H1 (cell line): Measurements from ENCODE around the gene TLE2. TPM values are rescaled to one million over a fixed set of nuclear protein-coding genes. Genes with fewer than 3 reads are reported as not detected.

Experiments used
- CTCF ChIA-PET: fragments of 300-600 bp; sonication (Branson Sonifier 250); formaldehyde crosslinking; loops from one replicate; lab custom pipeline; 2021; ENCODE audit not compliant: partially characterized antibody; lab: Charles Lee
- POLR2A ChIA-PET: fragments of 300-600 bp; sonication (Branson Sonifier 250); formaldehyde crosslinking; loops from one replicate; lab custom pipeline; 2021; ENCODE audit warnings: inconsistent platforms; ENCODE audit not compliant: partially characterized antibody; lab: Charles Lee
- DNase-seq, 2 experiments: peaks; one replicate each; pipeline versions ENCODE4 v3.0.0 to v3.0.0-alpha.2; 2010 to 2022; ENCODE audit warnings: low spot score in 2 of 2, low read depth in 1 of 2, mixed read lengths in 1 of 2
- FAIRE-seq: peaks from 2 replicates; lab custom pipeline; 2011; peaks lifted over from hg19 to GRCh38; lab: Jason Lieb, UNC
- H2AFZ ChIP-seq: 2 replicates; pipeline ENCODE4 v1.8.1; 2012; ENCODE audit warnings: low read length, inconsistent platforms
- H2AK5ac ChIP-seq: 2 replicates; pipeline ENCODE4 v1.6.1; 2013; ENCODE audit warnings: low read depth, low read length
- H2BK120ac ChIP-seq: replicated peaks from 2 replicates; pipeline ENCODE3; 2013; ENCODE audit warnings: low read depth, low read length, inconsistent platforms
- H2BK12ac ChIP-seq: 2 replicates; pipeline ENCODE4 v1.6.1; 2013; ENCODE audit warnings: low read depth, low read length
- H2BK15ac ChIP-seq: 2 replicates; pipeline ENCODE4 v1.6.1; 2013; ENCODE audit warnings: low read length
- H2BK20ac ChIP-seq: 2 replicates; pipeline ENCODE4 v1.6.1; 2013; ENCODE audit warnings: low read length
- H2BK5ac ChIP-seq: 2 replicates; pipeline ENCODE4 v1.6.1; 2013; ENCODE audit warnings: low read depth, low read length
- H3K14ac ChIP-seq: 2 replicates; pipeline ENCODE4 v1.6.1; 2013; ENCODE audit warnings: inconsistent platforms; ENCODE audit not compliant: insufficient read length
- H3K18ac ChIP-seq: 2 replicates; pipeline ENCODE4 v1.6.1; 2013; ENCODE audit warnings: low read length; ENCODE audit errors: extremely low read depth
- H3K23ac ChIP-seq: 2 replicates; pipeline ENCODE4 v1.6.1; 2013; ENCODE audit warnings: inconsistent platforms; ENCODE audit not compliant: insufficient read length
- H3K23me2 ChIP-seq: 2 replicates; pipeline ENCODE4 v1.6.1; 2013; ENCODE audit warnings: low read depth, low read length
- H3K27ac ChIP-seq: 2 replicates; pipeline ENCODE4 v1.6.1; 2011; ENCODE audit warnings: low read depth, low read length, inconsistent platforms
- H3K27me3 ChIP-seq, 4 experiments: replicated peaks in 1 of 4; 1 replicate in 1 of 4; 2 replicates in 3 of 4; pipeline versions ENCODE4 v1.6.1 to v1.8.1; 2011 to 2013; ENCODE audit warnings: low read length in 3 of 4, mild to moderate bottlenecking in 3 of 4, inconsistent platforms in 2 of 4, mixed read lengths in 2 of 4, moderate library complexity in 1 of 4; ENCODE audit not compliant: control insufficient read depth in 3 of 4, insufficient read depth in 3 of 4; ENCODE audit errors: extremely low read depth in 1 of 4
- H3K36me3 ChIP-seq, 4 experiments: 2 replicates each; pipeline versions ENCODE4 v1.6.1 to v1.8.1; 2011 to 2013; ENCODE audit warnings: mild to moderate bottlenecking in 4 of 4, low read length in 3 of 4, moderate library complexity in 2 of 4, control low read depth in 1 of 4, inconsistent platforms in 1 of 4; ENCODE audit not compliant: insufficient read depth in 4 of 4, control insufficient read depth in 2 of 4
- H3K4ac ChIP-seq: replicated peaks from 2 replicates; pipeline ENCODE3; 2013; ENCODE audit warnings: low read length, low read depth, mixed read lengths, inconsistent platforms; ENCODE audit not compliant: insufficient read length
- H3K4me1 ChIP-seq, 4 experiments: replicated peaks in 1 of 4; 1 replicate in 1 of 4; 2 replicates in 3 of 4; pipeline versions ENCODE4 v1.6.1 to v1.8.1; 2011 to 2013; ENCODE audit warnings: low read length in 3 of 4, inconsistent platforms in 2 of 4, mixed read lengths in 1 of 4; ENCODE audit not compliant: insufficient read depth in 4 of 4, control insufficient read depth in 3 of 4
- H3K4me2 ChIP-seq, 2 experiments: 2 replicates each; pipeline versions ENCODE4 v1.6.1 to v1.8.1; 2011 to 2013; ENCODE audit warnings: low read depth in 2 of 2, low read length in 2 of 2, control low read depth in 1 of 2, inconsistent platforms in 1 of 2, mild to moderate bottlenecking in 1 of 2; ENCODE audit not compliant: insufficient read depth in 1 of 2
- H3K4me3 ChIP-seq, 4 experiments: fragments of 200-600, 300-600 bp in 1 of 4; sonication (generic), shearing (Covaris generic), sonication (Bioruptor Twin) in 1 of 4; 2 replicates each; pipeline versions ENCODE4 v1.5.1 to v1.8.1; 2011 to 2016; ENCODE audit warnings: low read length in 4 of 4, low read depth in 3 of 4, control low read depth in 2 of 4, inconsistent platforms in 2 of 4, mild to moderate bottlenecking in 2 of 4, mixed read lengths in 1 of 4, moderate library complexity in 1 of 4; ENCODE audit not compliant: insufficient read depth in 2 of 4; ENCODE audit errors: extremely low read depth in 1 of 4
- H3K56ac ChIP-seq: replicated peaks from 2 replicates; pipeline ENCODE3; 2013; ENCODE audit warnings: low read depth, mild to moderate bottlenecking, mixed read lengths, low read length, inconsistent platforms; ENCODE audit not compliant: insufficient read length
- H3K79me1 ChIP-seq: 2 replicates; pipeline ENCODE4 v1.6.1; 2013; ENCODE audit warnings: low read depth, low read length, control low read depth
- H3K79me2 ChIP-seq, 2 experiments: 2 replicates each; pipeline versions ENCODE4 v1.6.1 to v1.8.1; 2012 to 2013; ENCODE audit warnings: low read length in 2 of 2, mild to moderate bottlenecking in 2 of 2, inconsistent platforms in 1 of 2; ENCODE audit not compliant: insufficient read depth in 2 of 2, control insufficient read depth in 1 of 2
- H3K9ac ChIP-seq, 4 experiments: replicated peaks in 1 of 4; 1 replicate in 1 of 4; 2 replicates in 3 of 4; pipeline versions ENCODE4 v1.6.1 to v1.8.1; 2011 to 2013; ENCODE audit warnings: low read depth in 3 of 4, low read length in 3 of 4, control low read depth in 2 of 4, mild to moderate bottlenecking in 2 of 4, moderate library complexity in 2 of 4, inconsistent platforms in 1 of 4; ENCODE audit errors: extremely low read depth in 1 of 4
- H3K9me3 ChIP-seq, 2 experiments: 2 replicates each; pipeline versions ENCODE4 v1.6.1 to v1.8.1; 2012 to 2013; ENCODE audit warnings: mild to moderate bottlenecking in 2 of 2, moderate library complexity in 2 of 2, control low read depth in 1 of 2, inconsistent platforms in 1 of 2, low read depth in 1 of 2, low read length in 1 of 2, mixed read lengths in 1 of 2; ENCODE audit not compliant: insufficient read depth in 2 of 2
- H4K20me1 ChIP-seq, 2 experiments: replicated peaks in 1 of 2; 2 replicates each; pipeline versions ENCODE3 to v1.8.1; 2011 to 2013; ENCODE audit warnings: inconsistent platforms in 2 of 2, low read length in 2 of 2, mild to moderate bottlenecking in 1 of 2; ENCODE audit not compliant: insufficient read depth in 2 of 2, control insufficient read depth in 1 of 2
- H4K5ac ChIP-seq: 2 replicates; pipeline ENCODE4 v1.6.1; 2013; ENCODE audit warnings: low read length, low read depth, mixed read lengths, inconsistent platforms; ENCODE audit not compliant: insufficient read length
- H4K8ac ChIP-seq: 2 replicates; pipeline ENCODE4 v1.8.0; 2013; ENCODE audit warnings: mild to moderate bottlenecking, moderate library complexity, low read length, inconsistent platforms; ENCODE audit not compliant: insufficient read depth; ENCODE audit errors: extremely low read depth
- H4K91ac ChIP-seq: replicated peaks from 2 replicates; pipeline ENCODE3; 2013; ENCODE audit warnings: low read length, mixed read lengths, inconsistent platforms; ENCODE audit not compliant: insufficient read length
- CTBP2 ChIP-seq: IDR thresholded peaks from 2 replicates; pipeline ENCODE4 v1.7.0; 2011; ENCODE audit warnings: borderline replicate concordance, mild to moderate bottlenecking, moderate library complexity, mixed read lengths, low read length; ENCODE audit not compliant: insufficient read depth, insufficient read length
- KDM1A ChIP-seq: fragments of 200-600, 300-600 bp; sonication (generic); IDR thresholded peaks from 2 replicates; pipeline ENCODE4 v1.7.1; 2016; ENCODE audit warnings: mild to moderate bottlenecking, low read length, borderline replicate concordance
- KDM4A ChIP-seq: IDR thresholded peaks from one replicate; pipeline ENCODE4 v1.7.1; 2012; ENCODE audit warnings: low read depth, mild to moderate bottlenecking, moderate library complexity, low read length, inconsistent platforms; ENCODE audit not compliant: severe bottlenecking
- NANOG ChIP-seq: IDR thresholded peaks from 2 replicates; pipeline ENCODE4 v1.6.1; 2011; ENCODE audit warnings: low read length, low read depth, mild to moderate bottlenecking, inconsistent platforms; ENCODE audit not compliant: insufficient read depth, poor library complexity, severe bottlenecking
- WGBS, 2 experiments: shearing (Covaris generic) in 1 of 2; methylation state at CpG; one replicate each; pipeline versions ENCODE4 v1.1.6 to v1.1.7; 2013 to 2015; ENCODE audit warnings: low lambda C conversion rate in 2 of 2, mixed read lengths in 2 of 2, inconsistent platforms in 1 of 2, low coverage in 1 of 2, missing lambda C conversion rate in 1 of 2; ENCODE audit not compliant: insufficient replicate concordance in 2 of 2, insufficient coverage in 1 of 2, insufficient read length in 1 of 2; ENCODE audit errors: extremely low coverage in 1 of 2, missing lambda C conversion rate in 1 of 2; 5-methylcytosine and 5-hydroxymethylcytosine counted together
- polyA plus RNA-seq, 7 experiments: library from polyadenylated mRNA; depleted of rRNA in 3 of 7; stranded (reverse) in 5 of 7; unstranded in 2 of 7; fragments of >200 nt in 5 of 7; fragments of 200-250 nt in 2 of 7; gene quantifications; 1 replicate in 5 of 7; 2 replicates in 1 of 7; 4 replicates in 1 of 7; pipeline versions ENCODE4 v1.2.1 to v1.2.3, GENCODE V29; 2011 to 2013; ENCODE audit warnings: missing spikeins in 2 of 7, mixed read lengths in 2 of 7
- total RNA-seq: library from RNA; stranded (reverse); fragmentation: NEBNext Ultra II Directional; extraction: Animal tissue kit (Norgen Biotek cat#: 25700); gene quantifications from 2 replicates; pipeline ENCODE4 v1.2.1, GENCODE V29; 2021

The TLE2 gene
- total and polyA plus RNA-seq, 2 of the 8 experiments (the other 6 are each of a cell fraction or from before 2014, with no cell fraction given), result 8.0 to 11.5 TPM

- Histone ChIP-seq H3K4me3 (peak overlapping the region in 2 of 4 experiments; percentile 14 to 51; a peak in 3 of 8 replicates), H3K4me2 (peak overlapping the region; percentile 59 to 63), H3K79me1 (no peaks in the 10 kb centered on the region), H4K91ac (peak overlapping the region; percentile 87), H3K56ac (no peak overlapping the region), H4K20me1 (no peaks in the 10 kb centered on the region), H3K27ac (no peak overlapping the region), H2AFZ (no peak overlapping the region), H2BK120ac (peak overlapping the region; percentile 19), H2BK15ac (no peak overlapping the region; the same call in 1 of the 2 replicates), H2BK5ac (peak overlapping the region; percentile 84; the same call in 1 of the 2 replicates), H3K9ac (no peak overlapping the region), H3K4ac (peak overlapping the region; percentile 90), H3K18ac (peak overlapping the region; percentile 71), H4K5ac (peak overlapping the region; percentile 31), H2BK20ac (0 out of 2 replicates have a peak overlapping the region, but pooled peaks have one; percentile 90), H3K14ac (no peak overlapping the region), H2AK5ac (no peak overlapping the region), H4K8ac (no peak overlapping the region), H3K4me1 (peaks cover 7 to 18% (median 9%) of the 10 kb centered on the region in 4 experiments; a peak in 6 of 7 replicates), H3K23me2 (peaks cover 9% of the 10 kb centered on the region; the same call in 1 of the 2 replicates), H3K27me3 (peaks cover 0 to 2% (median 0%) of the 10 kb centered on the region in 4 experiments; a peak in 3 of 7 replicates), H3K79me2 (no peaks in the 10 kb centered on the region), H3K9me3 (no peaks in the 10 kb centered on the region), H3K23ac (no peak overlapping the region), H2BK12ac (0 out of 2 replicates have a peak overlapping the region, but pooled peaks have one; percentile 80), H3K36me3 (no peaks in the 10 kb centered on the region)
- FAIRE-seq (no peak), DNase-seq (peak in 1 of 2 experiments; percentile 76)
- 12% methylated on average over 11 of the region's 16 CpGs; no CpG with 5 or more reads in 1 of the 2 experiments for WGBS, 2 experiments
- CTCF ChIA-PET, result interaction anchor here (0.8 to 1.6 kb wide), 7 partner anchors 9 to 409 kb away, joined by 3 to 10 read pairs (median 6); no protein-coding TSS in a partner anchor
- TF ChIP-seq CTBP2, result peak; percentile 67
- peak; percentile 65; the same call in 1 of the 2 replicates for TF ChIP-seq KDM1A
- TF ChIP-seq KDM4A, result peak; percentile 11
- TF ChIP-seq NANOG, result no peak
- POLR2A ChIA-PET, result interaction anchor here (0.6 to 4.4 kb wide), 8 partner anchors 8 to 69 kb away, joined by 3 to 56 read pairs (median 4); partner anchors contain the start of gene TLE6
Observed at GRCh38 chr19:3045885-3046697, 17.0 kb upstream of the TLE2 start.
